D341Med (cell line): ENCODE measurements around the gene GHRH.

Source experiments
- DNase-seq: peaks from one replicate; pipeline ENCODE4 v3.0.0; 2012; ENCODE audit warnings: low spot score

GHRH gene

DNA sequence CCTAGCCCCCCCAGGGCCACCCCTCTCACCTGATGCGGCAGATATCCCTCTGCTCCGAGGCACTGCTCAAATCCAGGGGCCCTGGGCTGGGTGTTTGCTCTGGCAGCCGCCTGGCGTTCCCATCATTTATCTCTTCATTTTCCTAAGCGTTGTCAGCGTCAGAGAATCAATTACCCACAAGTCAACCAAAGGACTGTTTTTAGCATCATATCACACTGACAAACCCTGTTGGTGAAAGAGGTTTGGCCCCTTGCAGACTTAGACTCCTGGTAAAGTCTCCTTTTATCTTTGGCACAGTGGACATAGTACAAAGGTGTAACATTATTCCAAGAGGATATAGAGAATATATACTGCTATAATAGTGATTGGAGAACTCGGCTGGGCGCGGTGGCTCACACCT, at the start of gene GHRH:
Gene GHRH, minus strand, starts transcription at position 101 of the 400 bp plus-strand sequence. CDS start 4,925 bp downstream, outside the sequence.
- no peak for DNase-seq

- DNase-seq, result no peak
These were observed 49.3 kb upstream of the GHRH start for GRCh38 chr20:37310951-37311350.

DNA sequence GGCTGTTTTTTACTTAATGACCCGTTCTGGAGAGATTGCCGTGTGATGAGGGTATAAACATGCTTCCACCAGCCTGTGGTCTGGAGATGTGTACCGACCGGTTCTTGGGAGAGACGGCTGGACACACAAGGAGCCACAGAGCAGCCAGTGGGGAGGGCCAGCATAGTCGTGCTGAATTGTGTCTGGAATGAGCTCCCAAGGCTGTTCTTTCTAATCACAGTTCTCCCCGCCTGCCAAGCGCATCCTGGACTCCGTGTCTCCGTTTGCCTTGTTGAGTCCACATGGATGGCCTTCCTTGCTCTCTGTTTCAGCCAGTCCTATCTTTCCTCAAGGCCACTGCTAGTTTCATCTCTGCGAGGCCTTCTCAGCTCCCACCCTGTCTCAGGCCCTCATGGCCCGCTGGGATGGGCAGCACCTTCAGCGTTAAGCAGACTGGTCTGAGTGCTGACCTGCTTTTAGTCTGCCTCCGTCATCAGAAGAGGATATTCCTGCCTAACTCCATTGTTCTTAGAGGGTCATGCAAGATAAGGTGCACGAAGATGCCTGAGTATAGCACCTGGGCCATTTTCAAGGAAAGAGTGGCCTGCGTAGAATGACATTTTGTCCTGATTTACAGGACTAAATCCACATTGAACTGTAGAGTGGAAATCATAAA, 48.4 kb upstream of the GHRH start:
- no peak for DNase-seq

- no peak for DNase-seq
These were observed 47.7 kb upstream of the GHRH start for GRCh38 chr20:37309290-37309689.

GRCh38 chr20:37308086-37309050, 46.8 kb upstream of the GHRH start:
- no peak for DNase-seq

DNA sequence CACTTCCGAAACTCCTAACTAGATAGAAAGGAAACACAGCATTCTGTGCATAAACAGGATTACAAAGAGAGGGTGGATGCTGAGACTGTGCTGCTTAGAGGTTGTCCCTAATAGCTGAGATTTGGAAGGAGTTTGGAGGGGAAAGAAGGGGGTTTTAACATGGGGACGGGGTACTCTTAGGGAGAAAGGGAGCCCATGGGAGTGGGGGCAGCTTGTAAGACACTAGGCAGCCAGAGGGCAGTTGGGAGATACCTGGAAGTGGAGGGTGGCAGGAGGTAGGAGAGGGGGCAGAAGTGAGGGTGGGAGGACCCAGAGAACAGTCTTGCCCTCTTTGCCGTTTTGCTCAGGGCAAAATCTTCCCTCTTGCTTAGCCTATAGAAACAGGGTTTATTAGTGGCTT, 44.2 kb upstream of the GHRH start:
- no peak for DNase-seq

DNA sequence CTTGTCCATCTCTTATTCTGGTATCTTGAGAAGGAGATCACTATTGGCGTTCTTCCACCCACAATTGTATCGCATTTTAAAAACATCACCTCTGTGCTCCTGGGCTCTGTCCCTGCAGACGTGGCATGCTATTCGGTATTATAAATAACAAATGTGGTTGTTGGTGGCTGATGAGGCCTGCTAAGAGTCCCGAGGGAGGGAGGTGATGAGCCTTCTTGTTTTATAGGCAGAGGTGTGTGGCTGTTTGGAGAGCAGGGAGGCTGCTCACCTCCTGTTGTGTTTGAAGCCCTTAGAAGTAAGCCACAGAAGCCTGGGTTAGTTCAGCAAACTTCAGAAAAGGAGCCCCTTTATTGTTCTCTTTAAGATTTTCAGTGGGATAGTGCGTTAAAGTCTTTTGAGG, 43.5 kb upstream of the GHRH start:
- DNase-seq, result no peak

- DNase-seq, result no peak
These were observed 42.0 kb upstream of the GHRH start for GRCh38 chr20:37303637-37304036.

- DNase-seq, result no peak
These were observed 41.4 kb upstream of the GHRH start for GRCh38 chr20:37302981-37303380.

DNA sequence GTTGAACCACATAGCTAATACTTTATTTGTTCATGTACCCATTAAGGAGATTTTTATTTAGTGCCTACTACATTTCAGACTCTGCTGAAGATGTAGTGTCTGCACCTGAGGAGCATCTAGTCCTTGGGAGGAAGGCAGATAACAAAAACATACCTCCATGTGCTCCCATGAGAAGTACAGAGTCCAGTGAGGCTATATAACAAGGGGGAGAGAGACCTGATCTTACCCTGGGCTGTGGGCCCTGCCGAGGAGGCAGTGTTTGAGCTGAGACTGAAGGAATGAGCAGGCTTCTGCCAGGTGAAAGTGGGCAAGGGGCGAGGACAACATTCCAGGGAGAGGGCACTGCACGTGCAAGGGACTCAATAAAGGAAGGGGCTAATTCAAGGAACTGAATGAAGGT, 39.9 kb upstream of the GHRH start:
- DNase-seq, result no peak

DNA sequence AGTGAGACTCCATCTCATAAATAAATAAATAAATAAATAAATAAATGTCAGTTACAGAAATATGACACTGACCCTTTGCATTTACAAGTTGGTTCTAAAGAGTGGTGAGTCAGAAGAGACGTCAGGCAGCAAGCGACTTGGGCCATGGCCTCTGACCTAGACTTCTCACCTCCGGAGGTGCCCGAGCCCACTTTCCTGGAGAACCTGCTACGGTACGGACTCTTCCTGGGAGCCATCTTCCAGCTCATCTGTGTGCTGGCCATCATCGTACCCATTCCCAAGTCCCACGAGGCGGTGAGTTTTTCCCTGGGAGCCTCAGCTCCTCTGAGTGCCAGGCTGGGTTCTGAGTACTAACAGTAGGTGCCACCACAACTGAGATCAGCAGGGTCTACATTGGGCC, 39.5 kb upstream of the GHRH start:
- DNase-seq, result no peak

GRCh38 chr20:37299718-37300528, 38.3 kb upstream of the GHRH start:
- DNase-seq, result no peak

GRCh38 chr20:37298190-37298939, 36.8 kb upstream of the GHRH start:
- no peak for DNase-seq

DNA sequence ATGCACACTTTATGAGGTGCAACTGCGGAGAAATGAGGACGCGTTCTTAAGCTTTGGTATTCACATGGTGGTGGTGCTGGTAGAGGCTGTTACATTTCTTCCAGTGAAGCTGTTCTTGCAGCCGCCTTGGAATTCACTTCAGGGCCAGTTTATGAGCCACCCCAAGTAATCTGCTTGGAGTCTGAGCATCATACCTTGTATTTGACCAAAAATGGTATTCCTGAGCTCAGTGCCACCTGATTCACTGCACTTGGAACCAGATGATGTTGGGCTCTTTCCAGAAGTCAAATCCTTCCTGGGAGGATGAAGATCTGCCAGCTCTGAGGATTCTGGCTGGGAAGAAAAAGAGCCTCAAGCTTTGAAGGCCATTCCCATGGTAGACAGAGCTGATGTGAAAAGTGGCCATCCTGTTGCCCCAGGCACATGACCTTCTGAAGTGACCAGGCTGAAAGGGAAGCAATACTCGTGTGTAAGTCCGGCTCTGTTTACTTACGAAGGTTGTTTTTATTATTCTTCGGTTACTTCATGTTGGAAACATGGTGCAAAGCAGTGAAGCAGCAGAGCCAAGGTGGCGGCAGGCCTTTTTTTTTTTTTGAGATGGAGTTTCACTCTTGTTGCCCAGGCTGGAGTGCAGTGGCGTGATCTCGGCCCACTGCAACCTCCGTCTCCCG, 35.6 kb upstream of the GHRH start:
- DNase-seq, result no peak

- no peak for DNase-seq
These were observed 34.8 kb upstream of the GHRH start for GRCh38 chr20:37296371-37296770.

DNA sequence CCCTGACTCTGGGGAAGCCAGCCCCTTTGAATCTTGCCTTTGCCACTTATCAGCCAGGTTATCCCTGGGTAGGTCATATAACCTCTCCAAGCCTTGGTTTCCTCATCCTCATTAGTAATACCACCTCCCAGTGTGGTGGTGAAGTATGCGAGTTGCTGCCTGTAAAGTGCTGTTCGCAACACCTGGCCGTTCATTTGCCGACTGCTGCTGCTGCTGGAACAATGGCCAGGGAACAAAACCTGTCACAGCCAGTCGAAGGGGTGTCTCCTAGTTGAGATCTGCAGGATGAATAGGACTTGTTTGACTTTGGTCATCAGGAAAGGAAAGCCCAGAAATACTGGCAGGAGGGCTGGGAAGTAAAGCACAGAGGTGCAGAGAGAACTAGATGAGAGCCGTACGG, 34.0 kb upstream of the GHRH start:
- DNase-seq, result no peak

GRCh38 chr20:37295001-37295400, 33.4 kb upstream of the GHRH start:
- DNase-seq, result no peak

GRCh38 chr20:37294262-37294981, 32.8 kb upstream of the GHRH start:
- no peak for DNase-seq

DNA sequence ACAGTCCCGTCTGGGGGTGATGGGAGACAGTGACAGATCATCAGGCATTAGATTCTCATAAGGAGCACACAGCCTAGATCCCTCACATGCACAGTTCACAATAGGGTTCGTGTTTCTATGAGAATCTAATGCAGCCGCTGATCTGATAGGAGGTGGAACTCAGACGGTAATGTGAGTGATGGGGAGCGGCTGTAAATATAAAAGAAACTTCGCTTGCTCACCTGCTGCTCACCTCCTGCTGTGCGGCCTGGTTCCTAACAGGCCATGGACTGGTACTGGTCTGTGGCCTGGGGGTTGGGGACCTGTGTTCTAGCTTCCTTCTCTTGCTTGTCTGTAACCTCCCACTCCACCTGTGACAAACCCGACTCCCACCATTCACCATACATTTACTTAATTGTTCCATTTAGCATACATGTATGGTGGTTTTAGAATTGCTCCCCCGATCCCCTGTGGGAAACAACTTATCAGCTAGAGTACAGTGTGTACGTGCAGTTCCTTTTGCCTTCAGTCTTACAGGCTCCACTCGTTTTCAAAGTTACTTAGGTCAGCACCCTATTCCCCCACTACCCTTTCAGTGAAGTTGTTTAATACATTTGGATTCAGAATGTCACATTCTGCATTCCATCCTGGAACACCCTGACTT, 31.8 kb upstream of the GHRH start:
- no peak for DNase-seq

GRCh38 chr20:37291724-37292126, 30.1 kb upstream of the GHRH start:
- no peak for DNase-seq
